Measurements from ENCODE around the gene TMEM9B.

- no peak for TF ChIP-seq EP300 (IDR thresholded peaks at IDR 0.05; ENCODE audit: borderline replicate concordance)
- TF ChIP-seq TCF12 (IDR thresholded peaks at IDR 0.05; ENCODE audit: low read depth), result no peak
- TF ChIP-seq RAD21 (IDR thresholded peaks at IDR 0.05; ENCODE audit: low read depth), result no peak
- no peak for TF ChIP-seq REST (IDR thresholded peaks at IDR 0.05; ENCODE audit: low read depth)
Measured at GRCh38 chr11:8983552-8983951, 19.3 kb upstream of the TMEM9B start.

Data from Ishikawa (cell line).